Measurements from ENCODE around the gene CISD3. TPM values are rescaled to one million over a fixed set of nuclear protein-coding genes. Genes with fewer than 3 reads are reported as not detected.
A peak's percentile ranks its signal among the peaks of the same experiment; 100 is the strongest.

Gene CISD3
- total and polyA plus RNA-seq, 10 of the 15 experiments (the other 5 are each of a cell fraction or from before 2014, with no cell fraction given) = 2.6 to 38.1 (median 8.1) TPM

GRCh38 chr17:38749223-38750043, 19.3 kb downstream of the CISD3 start (continued):
- no peak for TF ChIP-seq ZBTB4 (CRISPR knock-in tag; IDR thresholded peaks at IDR 0.05)
- no peak for TF ChIP-seq RB1 (IDR thresholded peaks at IDR 0.05; ENCODE audit: borderline replicate concordance)
- 0 out of 2 replicates have a peak, but pooled peaks have one; percentile 45 for TF ChIP-seq ZNF687 (IDR thresholded peaks at IDR 0.05)
- TF ChIP-seq MEF2B (IDR thresholded peaks at IDR 0.05; ENCODE audit: partially characterized antibody, poor library complexity, severe bottlenecking) = no peak
- no peak for TF ChIP-seq WRNIP1 (IDR thresholded peaks at IDR 0.05; ENCODE audit: borderline replicate concordance, low read depth, low read length)
- no peak for TF ChIP-seq MYB (IDR thresholded peaks at IDR 0.05; ENCODE audit: borderline replicate concordance, low read depth, low read length)
- TF ChIP-seq DPF2 (IDR thresholded peaks at IDR 0.05) = no peak
- TF ChIP-seq ZNF24 (IDR thresholded peaks at IDR 0.05) = no peak
- TF ChIP-seq BMI1 (IDR thresholded peaks at IDR 0.05; ENCODE audit: borderline replicate concordance) = no peak
- TF ChIP-seq NFIC (IDR thresholded peaks at IDR 0.05; ENCODE audit: low read depth, low read length) = no peak
- TF ChIP-seq CBX3 (IDR thresholded peaks at IDR 0.05; ENCODE audit: borderline replicate concordance, low read depth) = no peak
- TF ChIP-seq, protein P1, sequence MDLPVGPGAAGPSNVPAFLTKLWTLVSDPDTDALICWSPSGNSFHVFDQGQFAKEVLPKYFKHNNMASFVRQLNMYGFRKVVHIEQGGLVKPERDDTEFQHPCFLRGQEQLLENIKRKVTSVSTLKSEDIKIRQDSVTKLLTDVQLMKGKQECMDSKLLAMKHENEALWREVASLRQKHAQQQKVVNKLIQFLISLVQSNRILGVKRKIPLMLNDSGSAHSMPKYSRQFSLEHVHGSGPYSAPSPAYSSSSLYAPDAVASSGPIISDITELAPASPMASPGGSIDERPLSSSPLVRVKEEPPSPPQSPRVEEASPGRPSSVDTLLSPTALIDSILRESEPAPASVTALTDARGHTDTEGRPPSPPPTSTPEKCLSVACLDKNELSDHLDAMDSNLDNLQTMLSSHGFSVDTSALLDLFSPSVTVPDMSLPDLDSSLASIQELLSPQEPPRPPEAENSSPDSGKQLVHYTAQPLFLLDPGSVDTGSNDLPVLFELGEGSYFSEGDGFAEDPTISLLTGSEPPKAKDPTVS (IDR thresholded peaks at IDR 0.05; ENCODE audit: low read depth, low read length) = no peak
- TF ChIP-seq SREBF2 (IDR thresholded peaks at IDR 0.05; ENCODE audit: low read length) = no peak
- no peak for TF ChIP-seq STAT1 (conservative IDR thresholded peaks at IDR 0.05)
- no peak for TF ChIP-seq E4F1 (IDR thresholded peaks at IDR 0.05; ENCODE audit: borderline replicate concordance, partially characterized antibody)
- no peak for TF ChIP-seq ASH2L (IDR thresholded peaks at IDR 0.05; ENCODE audit: borderline replicate concordance, low read depth)
- no peak for TF ChIP-seq EZH2 (IDR thresholded peaks at IDR 0.05; ENCODE audit: borderline replicate concordance, control insufficient read depth, low read depth, low read length)

Data from GM12878 (cell line).